GM23338 (cell line): ENCODE measurements around the gene TBL1XR1. TPM values are rescaled to one million over a fixed set of nuclear protein-coding genes. Genes with fewer than 3 reads are reported as not detected.

Source experiments
- ATAC-seq: fragments of 200-7000 bp; cut with Tn5 transposase; 3 replicates; pipeline ENCODE4 v1.9.1; 2020
- DNase-seq: peaks from one replicate; pipeline ENCODE4 v3.0.0-alpha.2; 2015; ENCODE audit warnings: low spot score
- H2AFZ ChIP-seq: fragments of 200-600 bp; sonication (generic); 2 replicates; pipeline ENCODE4 v1.8.0; 2016; ENCODE audit warnings: antibody characterized with exemption, mild to moderate bottlenecking, moderate library complexity
- H3F3A ChIP-seq: fragments of 200-600 bp; sonication (generic); replicated peaks from 2 replicates; pipeline ENCODE4 v1.8.0; 2017; ENCODE audit warnings: antibody characterized with exemption, mixed run types, low read depth
- H3K27ac ChIP-seq: fragments of 200-600 bp; sonication (generic); 2 replicates; pipeline ENCODE4 v1.6.1; 2016; ENCODE audit warnings: low read depth
- H3K27me3 ChIP-seq: fragments of 200-600 bp; sonication (generic); 2 replicates; pipeline ENCODE4 v1.8.0; 2016; ENCODE audit warnings: mild to moderate bottlenecking, mixed run types, moderate library complexity; ENCODE audit not compliant: insufficient read depth
- H3K36me3 ChIP-seq: fragments of 200-600 bp; sonication (generic); 2 replicates; pipeline ENCODE4 v1.8.0; 2016; ENCODE audit warnings: mild to moderate bottlenecking; ENCODE audit not compliant: insufficient read depth
- H3K4me1 ChIP-seq: fragments of 200-600 bp; sonication (generic); 2 replicates; pipeline ENCODE4 v1.8.0; 2016; ENCODE audit warnings: mild to moderate bottlenecking, moderate library complexity; ENCODE audit not compliant: insufficient read depth
- H3K4me2 ChIP-seq: fragments of 200-600 bp; sonication (generic); 2 replicates; pipeline ENCODE4 v1.7.1; 2017; ENCODE audit warnings: mixed run types
- H3K4me3 ChIP-seq: fragments of 200-600 bp; sonication (generic); 2 replicates; pipeline ENCODE4 v1.6.1; 2016; ENCODE audit warnings: mixed run types
- H3K79me2 ChIP-seq: fragments of 200-600 bp; sonication (generic); replicated peaks from 2 replicates; pipeline ENCODE4 v1.8.0; 2017; ENCODE audit warnings: mild to moderate bottlenecking; ENCODE audit not compliant: insufficient read depth
- H3K9me2 ChIP-seq: fragments of 200-600 bp; sonication (generic); 2 replicates; pipeline ENCODE4 v1.8.0; 2017; ENCODE audit not compliant: insufficient read depth
- H4K20me1 ChIP-seq: fragments of 200-600 bp; sonication (generic); replicated peaks from 2 replicates; pipeline ENCODE4 v1.8.0; 2017; ENCODE audit warnings: mild to moderate bottlenecking; ENCODE audit not compliant: insufficient read depth
- H3K27ac Mint-ChIP-seq: 2 replicates; pipeline ENCODE4 v1.8.0; 2020; ENCODE audit warnings: inconsistent platforms, mild to moderate bottlenecking, moderate library complexity, mixed read lengths
- H3K27me3 Mint-ChIP-seq: 3 replicates; pipeline ENCODE4 v1.8.0; 2022; ENCODE audit warnings: low read depth, mild to moderate bottlenecking, moderate library complexity, mixed read lengths, inconsistent platforms; ENCODE audit not compliant: insufficient read depth, poor library complexity
- H3K36me3 Mint-ChIP-seq: 3 replicates; pipeline ENCODE4 v1.8.0; 2021; ENCODE audit warnings: low read depth, mild to moderate bottlenecking, inconsistent platforms, moderate library complexity, mixed read lengths
- H3K4me1 Mint-ChIP-seq: 3 replicates; pipeline ENCODE4 v1.8.0; 2020; ENCODE audit warnings: mild to moderate bottlenecking, inconsistent platforms, mixed read lengths
- H3K4me3 Mint-ChIP-seq: 3 replicates; pipeline ENCODE4 v1.8.0; 2021; ENCODE audit warnings: moderate library complexity, mild to moderate bottlenecking, inconsistent platforms, mixed read lengths
- H3K9me3 Mint-ChIP-seq: 3 replicates; pipeline ENCODE4 v1.8.0; 2020; ENCODE audit warnings: moderate library complexity, mild to moderate bottlenecking, inconsistent platforms, mixed read lengths
- CTCF ChIP-seq, 2 experiments: fragments of 200-600 bp in 1 of 2; sonication (generic) in 1 of 2; conservative IDR thresholded peaks; 2 replicates each; pipeline versions ENCODE4 v1.5.1 to v1.6.1; 2016 to 2017; ENCODE audit warnings: antibody characterized with exemption in 2 of 2, low read depth in 2 of 2, mild to moderate bottlenecking in 2 of 2, moderate library complexity in 1 of 2
- NANOG ChIP-seq: IDR thresholded peaks from 2 replicates; pipeline ENCODE4 v1.6.1; 2016; ENCODE audit warnings: antibody characterized with exemption, borderline replicate concordance
- POLR2AphosphoS5 ChIP-seq: IDR thresholded peaks from 2 replicates; pipeline ENCODE4 v1.6.1; 2016; ENCODE audit warnings: antibody characterized with exemption, low read depth
- REST ChIP-seq: IDR thresholded peaks from one replicate; pipeline ENCODE4 v1.6.1; 2018; ENCODE audit warnings: antibody characterized with exemption; ENCODE audit not compliant: unreplicated experiment
- STAT1 ChIP-seq: IDR thresholded peaks from one replicate; pipeline ENCODE4 v1.6.1; 2016; ENCODE audit warnings: antibody characterized with exemption; ENCODE audit not compliant: unreplicated experiment
- ZNF114 ChIP-seq: fragments of 250-450 bp; sonication (Bioruptor Pico); IDR thresholded peaks from 2 replicates; pipeline ENCODE4 v1.5.0; 2020; ENCODE audit warnings: mild to moderate bottlenecking, moderate library complexity
- ZNF331 ChIP-seq: fragments of 250-450 bp; sonication (Bioruptor Pico); IDR thresholded peaks from 2 replicates; pipeline ENCODE4 v1.5.0; 2020; ENCODE audit warnings: low read depth, mild to moderate bottlenecking, moderate library complexity
- ZNF462 ChIP-seq: fragments of 250-450 bp; sonication (Bioruptor Pico); IDR thresholded peaks from 2 replicates; pipeline ENCODE4 v1.5.0; 2020; ENCODE audit warnings: mild to moderate bottlenecking, moderate library complexity
- polyA plus RNA-seq: library from polyadenylated mRNA; unstranded; fragments of >200 nt; fragmentation: Nextera tagmentation; extraction: Ambion mirVana; gene quantifications from 2 replicates; pipeline ENCODE4 v1.2.1, GENCODE V29; 2016
- total RNA-seq: library from RNA; depleted of rRNA; stranded (reverse); fragments of >200 nt; shearing (Covaris generic); gene quantifications from 2 replicates; pipeline ENCODE4 v1.2.3, GENCODE V29; 2014

The TBL1XR1 gene
- total and polyA plus RNA-seq, 2 experiments from 2014 or later = 49.6 to 122 TPM

- no peak overlapping the region for H3K4me2 ChIP-seq
- Mint-ChIP-seq H3K4me1 (peaks cover 63% of the 10 kb centered on the region), H3K27ac (no peak overlapping the region)
Measured at GRCh38 chr3:177150218-177150916, 46.9 kb downstream of the TBL1XR1 start.

GRCh38 chr3:177149106-177149505 lies 48.2 kb downstream of the TBL1XR1 start:
- Histone ChIP-seq H3K4me3 (no peak overlapping the region), H3K79me2 (peaks cover 100% of the 10 kb centered on the region), H3K4me2 (no peak overlapping the region), H3K36me3 (no peaks in the 10 kb centered on the region), H3K27ac (no peak overlapping the region), H4K20me1 (peaks cover 87% of the 10 kb centered on the region), H2AFZ (no peak overlapping the region), H3K27me3 (no peaks in the 10 kb centered on the region), H3F3A (no peaks in the 10 kb centered on the region), H3K9me2 (no peaks in the 10 kb centered on the region), H3K4me1 (peaks cover 71% of the 10 kb centered on the region)
- Mint-ChIP-seq H3K27me3 (peaks cover 3% of the 10 kb centered on the region), H3K36me3 (no peaks in the 10 kb centered on the region), H3K4me1 (peaks cover 63% of the 10 kb centered on the region), H3K9me3 (no peaks in the 10 kb centered on the region), H3K27ac (no peak overlapping the region), H3K4me3 (no peak overlapping the region)
- ATAC-seq (no peak), DNase-seq (no peak)
- TF ChIP-seq ZNF462 (CRISPR knock-in tag) (no peak), CTCF (conservative IDR thresholded peaks at IDR 0.05; ENCODE audit: low read depth in 2 of 2) (no peak), NANOG (no peak)

More at GRCh38 chr3:177150218-177150916, 46.9 kb downstream of the TBL1XR1 start:
- peaks cover 81% of the 10 kb centered on the region for H4K20me1 ChIP-seq
- no peak overlapping the region for H2AFZ ChIP-seq
- H3K9me2 ChIP-seq = no peaks in the 10 kb centered on the region
- H3K36me3 ChIP-seq = no peaks in the 10 kb centered on the region
- no peak overlapping the region for H3K4me3 Mint-ChIP-seq
- no peak overlapping the region for H3K27ac ChIP-seq
- no peak overlapping the region for H3K4me3 ChIP-seq
- TF ChIP-seq ZNF331 (CRISPR knock-in tag) (no peak), REST (no peak), POLR2AphosphoS5 (no peak), STAT1 (no peak), ZNF114 (CRISPR knock-in tag) (no peak)
- ATAC-seq = no peak
- peaks cover 100% of the 10 kb centered on the region for H3K79me2 ChIP-seq
- DNase-seq = no peak
- no peaks in the 10 kb centered on the region for H3K9me3 Mint-ChIP-seq
- H3K36me3 Mint-ChIP-seq = no peaks in the 10 kb centered on the region
- H3K27me3 ChIP-seq = no peaks in the 10 kb centered on the region
- peaks cover 3% of the 10 kb centered on the region for H3K27me3 Mint-ChIP-seq
- peaks cover 71% of the 10 kb centered on the region for H3K4me1 ChIP-seq
- no peaks in the 10 kb centered on the region for H3F3A ChIP-seq
